22Rv1 (cell line): ENCODE measurements around the gene MTHFD2L.

Source experiments
- ZFX ChIP-seq: fragments of 450-650 bp; IDR thresholded peaks from 2 replicates; pipeline ENCODE4 v1.6.1; 2017; ENCODE audit warnings: antibody characterized with exemption, borderline replicate concordance
- TF ChIP-seq, protein P1 (sequence below): fragments of 450-650 bp; IDR thresholded peaks from 2 replicates; pipeline ENCODE4 v1.5.1; 2017; ENCODE audit warnings: mild to moderate bottlenecking

DNA sequence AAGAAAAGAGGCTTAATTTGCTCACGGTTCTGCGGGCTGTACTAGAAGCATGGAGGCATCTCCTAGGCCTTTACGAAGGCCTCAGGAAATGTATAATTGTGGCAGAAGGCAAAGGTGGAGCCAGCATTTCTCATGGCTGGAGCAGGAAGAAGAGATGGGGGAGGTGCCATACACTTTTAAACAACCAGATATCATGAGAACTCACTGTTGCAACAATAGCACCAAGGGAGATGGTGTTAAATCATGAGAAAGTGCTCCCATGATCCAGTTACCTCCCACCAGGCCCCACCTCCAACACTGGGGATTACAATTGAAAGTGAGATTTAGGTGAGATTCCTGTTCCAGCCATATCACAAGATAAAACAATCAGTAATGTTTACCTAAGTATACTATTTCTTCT lies 45.5 kb downstream of the MTHFD2L start:
- TF ChIP-seq, protein P1, sequence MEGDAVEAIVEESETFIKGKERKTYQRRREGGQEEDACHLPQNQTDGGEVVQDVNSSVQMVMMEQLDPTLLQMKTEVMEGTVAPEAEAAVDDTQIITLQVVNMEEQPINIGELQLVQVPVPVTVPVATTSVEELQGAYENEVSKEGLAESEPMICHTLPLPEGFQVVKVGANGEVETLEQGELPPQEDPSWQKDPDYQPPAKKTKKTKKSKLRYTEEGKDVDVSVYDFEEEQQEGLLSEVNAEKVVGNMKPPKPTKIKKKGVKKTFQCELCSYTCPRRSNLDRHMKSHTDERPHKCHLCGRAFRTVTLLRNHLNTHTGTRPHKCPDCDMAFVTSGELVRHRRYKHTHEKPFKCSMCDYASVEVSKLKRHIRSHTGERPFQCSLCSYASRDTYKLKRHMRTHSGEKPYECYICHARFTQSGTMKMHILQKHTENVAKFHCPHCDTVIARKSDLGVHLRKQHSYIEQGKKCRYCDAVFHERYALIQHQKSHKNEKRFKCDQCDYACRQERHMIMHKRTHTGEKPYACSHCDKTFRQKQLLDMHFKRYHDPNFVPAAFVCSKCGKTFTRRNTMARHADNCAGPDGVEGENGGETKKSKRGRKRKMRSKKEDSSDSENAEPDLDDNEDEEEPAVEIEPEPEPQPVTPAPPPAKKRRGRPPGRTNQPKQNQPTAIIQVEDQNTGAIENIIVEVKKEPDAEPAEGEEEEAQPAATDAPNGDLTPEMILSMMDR = no peak
- TF ChIP-seq ZFX = no peak
